ENCODE results near the gene TMEM266. TPM values are rescaled to one million over a fixed set of nuclear protein-coding genes. Genes with fewer than 3 reads are reported as not detected.

Gene TMEM266
- total and polyA plus RNA-seq, 8 donors: 0.35 to 2.8 (median 1.3) TPM; not detected in 4

DNA sequence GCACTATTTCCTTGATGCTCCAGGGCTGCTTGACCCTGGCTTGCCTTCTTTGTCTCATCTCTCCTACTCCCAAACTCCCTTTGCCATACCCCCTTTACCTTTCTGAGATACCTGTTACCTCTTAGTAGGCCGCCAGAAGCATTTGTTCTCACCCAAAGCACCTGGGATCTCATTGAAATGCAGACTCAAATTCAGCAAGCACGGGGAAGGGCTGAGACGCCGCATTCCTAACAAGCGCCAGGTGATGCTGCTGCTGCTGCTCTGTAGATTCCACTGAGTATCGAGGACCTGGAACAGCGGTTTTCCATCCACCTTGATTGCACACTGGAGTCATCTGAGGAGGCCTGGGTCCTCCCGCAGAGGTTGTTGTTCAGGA lies 91.8 kb downstream of the TMEM266 start:
- H3K4me1 ChIP-seq: peaks cover 17 to 39% (median 24%) of the 10 kb centered on the region in 4 donors
- TF ChIP-seq POLR2AphosphoS5 (IDR thresholded peaks at IDR 0.05): no peak
- no peak for TF ChIP-seq EP300 (IDR thresholded peaks at IDR 0.05)
- no peak for TF ChIP-seq POLR2A (IDR thresholded peaks at IDR 0.05)
- TF ChIP-seq, protein P1, sequence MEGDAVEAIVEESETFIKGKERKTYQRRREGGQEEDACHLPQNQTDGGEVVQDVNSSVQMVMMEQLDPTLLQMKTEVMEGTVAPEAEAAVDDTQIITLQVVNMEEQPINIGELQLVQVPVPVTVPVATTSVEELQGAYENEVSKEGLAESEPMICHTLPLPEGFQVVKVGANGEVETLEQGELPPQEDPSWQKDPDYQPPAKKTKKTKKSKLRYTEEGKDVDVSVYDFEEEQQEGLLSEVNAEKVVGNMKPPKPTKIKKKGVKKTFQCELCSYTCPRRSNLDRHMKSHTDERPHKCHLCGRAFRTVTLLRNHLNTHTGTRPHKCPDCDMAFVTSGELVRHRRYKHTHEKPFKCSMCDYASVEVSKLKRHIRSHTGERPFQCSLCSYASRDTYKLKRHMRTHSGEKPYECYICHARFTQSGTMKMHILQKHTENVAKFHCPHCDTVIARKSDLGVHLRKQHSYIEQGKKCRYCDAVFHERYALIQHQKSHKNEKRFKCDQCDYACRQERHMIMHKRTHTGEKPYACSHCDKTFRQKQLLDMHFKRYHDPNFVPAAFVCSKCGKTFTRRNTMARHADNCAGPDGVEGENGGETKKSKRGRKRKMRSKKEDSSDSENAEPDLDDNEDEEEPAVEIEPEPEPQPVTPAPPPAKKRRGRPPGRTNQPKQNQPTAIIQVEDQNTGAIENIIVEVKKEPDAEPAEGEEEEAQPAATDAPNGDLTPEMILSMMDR (IDR thresholded peaks at IDR 0.05): no peak
- peaks cover 0 to 13% (median 0%) of the 10 kb centered on the region in 3 donors for H3K27me3 ChIP-seq
- H3K27ac ChIP-seq: no peak overlapping the region
- H3K4me3 ChIP-seq: no peak overlapping the region
- H3K9me3 ChIP-seq: no peaks in the 10 kb centered on the region
- WGBS, 5 donors: 93 to 96% (median 95%) methylated on average over 8 of the region's 8 CpGs
- no peak for DNase-seq
- no peaks in the 10 kb centered on the region for H3K36me3 ChIP-seq
- intact Hi-C loops (cut with DNase I; ENCODE audit: low total_unique reads): no loop called here

DNA sequence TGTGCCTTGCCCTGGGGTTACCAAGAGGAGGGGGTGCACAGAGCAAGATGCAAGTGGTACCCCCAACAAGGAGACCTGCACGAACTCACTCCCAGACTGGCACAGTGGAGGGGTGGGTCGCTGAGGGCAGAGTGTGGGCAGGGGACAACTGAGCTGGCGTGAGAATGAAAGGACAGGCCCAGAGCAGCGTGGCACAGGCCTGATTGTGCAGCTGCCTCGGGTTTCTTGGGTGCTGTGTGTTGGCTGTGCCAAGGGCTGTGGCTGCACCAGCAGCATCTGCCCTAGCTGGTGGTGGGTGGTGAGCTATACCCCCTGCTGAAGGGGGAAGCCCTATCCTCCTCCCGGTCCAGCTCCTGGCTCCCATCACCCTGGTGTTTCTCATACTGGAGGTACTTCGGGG lies 92.4 kb downstream of the TMEM266 start:
- Histone ChIP-seq H3K27me3 (peaks cover 0 to 7% (median 0%) of the 10 kb centered on the region in 3 donors), H3K9me3 (no peaks in the 10 kb centered on the region), H3K27ac (no peak overlapping the region), H3K4me1 (peaks cover 17 to 39% (median 24%) of the 10 kb centered on the region in 4 donors), H3K4me3 (no peak overlapping the region), H3K36me3 (no peaks in the 10 kb centered on the region)
- intact Hi-C loops (cut with DNase I; ENCODE audit: low total_unique reads): no loop called here
- WGBS, 5 donors: 84 to 97% (median 86%) methylated on average over 7 of the region's 7 CpGs
- no peak for DNase-seq
- TF ChIP-seq POLR2A (IDR thresholded peaks at IDR 0.05) (no peak), POLR2AphosphoS5 (IDR thresholded peaks at IDR 0.05) (no peak), EP300 (IDR thresholded peaks at IDR 0.05) (no peak)
- TF ChIP-seq, protein P1 (IDR thresholded peaks at IDR 0.05): no peak

DNA sequence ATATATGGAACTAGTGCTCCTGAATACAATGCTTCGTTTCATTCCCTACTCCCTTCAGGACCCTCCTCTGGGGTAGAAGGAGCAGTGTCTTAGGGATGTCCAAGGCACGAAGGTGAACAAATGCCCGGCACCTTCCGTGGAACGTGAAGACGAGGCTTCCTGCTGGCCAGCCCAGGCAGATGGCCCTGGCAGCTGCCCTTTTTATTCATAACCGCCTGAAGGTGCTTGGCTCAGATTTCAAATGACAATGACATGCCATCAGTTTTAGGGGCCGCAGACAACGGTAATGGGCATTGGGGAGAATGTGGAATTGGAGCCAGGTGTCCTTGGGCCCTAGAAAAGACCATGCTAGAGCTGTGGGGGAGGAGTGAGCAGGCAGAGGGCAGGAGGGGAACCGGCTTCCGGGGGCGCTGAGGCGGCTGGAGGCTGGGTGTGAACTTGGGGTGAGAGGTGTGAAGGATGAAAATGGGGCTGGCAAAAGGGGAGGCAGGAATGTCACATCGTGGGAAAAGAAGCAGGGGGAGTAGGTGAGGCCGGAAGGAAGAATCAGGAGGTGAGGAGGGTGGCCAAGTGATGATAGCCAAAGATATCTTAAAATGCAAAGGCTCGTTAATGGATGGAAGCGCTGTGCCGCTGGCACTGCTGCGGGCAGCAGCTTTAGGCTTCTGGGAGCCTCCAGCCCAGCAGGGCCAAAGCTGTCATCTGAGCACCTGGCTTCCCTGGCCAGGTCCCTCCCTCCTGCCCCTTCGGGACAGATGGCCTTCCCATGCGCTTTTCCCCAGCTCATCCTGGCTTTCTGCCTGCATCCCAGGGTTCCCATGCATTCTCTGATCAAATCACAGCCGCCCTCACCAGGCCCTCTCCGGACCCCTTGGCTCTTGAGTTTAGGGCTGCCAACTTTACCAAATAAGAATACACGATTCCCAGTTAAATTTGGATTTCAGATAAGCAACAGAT lies 93.7 kb downstream of the TMEM266 start:
- Histone ChIP-seq H3K4me3 (no peak overlapping the region), H3K27ac (no peak overlapping the region), H3K36me3 (no peaks in the 10 kb centered on the region), H3K9me3 (no peaks in the 10 kb centered on the region), H3K27me3 (no peaks in the 10 kb centered on the region), H3K4me1 (peaks cover 14 to 29% (median 18%) of the 10 kb centered on the region in 4 donors)
- intact Hi-C loops (cut with DNase I; ENCODE audit: low total_unique reads): no loop called here
- no peak for DNase-seq
- 75 to 82% (median 81%) methylated on average over 24 of the region's 24 CpGs for WGBS, 5 donors
- TF ChIP-seq POLR2A (IDR thresholded peaks at IDR 0.05): no peak
- no peak for TF ChIP-seq EP300 (IDR thresholded peaks at IDR 0.05)
- no peak for TF ChIP-seq POLR2AphosphoS5 (IDR thresholded peaks at IDR 0.05)
- TF ChIP-seq, protein P1 (IDR thresholded peaks at IDR 0.05): no peak

DNA sequence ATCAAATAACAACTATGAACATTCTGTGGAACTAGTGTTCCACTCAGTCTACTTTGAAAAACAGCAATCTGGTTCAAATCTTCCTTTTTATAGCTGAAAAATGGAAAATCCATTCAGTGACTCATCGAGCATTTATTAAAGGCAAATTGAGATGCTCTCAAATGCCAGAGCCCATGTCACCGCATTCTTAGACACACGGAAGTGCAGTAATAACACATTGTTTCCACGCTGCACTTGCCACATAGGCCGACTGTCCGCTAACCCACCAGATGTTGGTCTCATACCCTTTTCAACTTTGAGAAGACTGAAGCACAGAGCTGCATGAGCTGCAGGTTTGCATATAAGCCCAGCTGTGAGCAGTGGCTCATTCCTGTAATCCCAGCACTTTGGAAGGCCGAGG lies 95.9 kb downstream of the TMEM266 start:
- DNase-seq: no peak
- intact Hi-C loops (cut with DNase I; ENCODE audit: low total_unique reads): no loop called here
- WGBS, 5 donors: 86 to 94% (median 92%) methylated on average over 7 of the region's 7 CpGs
- no peaks in the 10 kb centered on the region for H3K36me3 ChIP-seq
- H3K4me3 ChIP-seq: no peak overlapping the region
- no peaks in the 10 kb centered on the region for H3K9me3 ChIP-seq
- H3K4me1 ChIP-seq: peaks cover 6 to 9% (median 7%) of the 10 kb centered on the region in 4 donors
- no peaks in the 10 kb centered on the region for H3K27me3 ChIP-seq
- no peak overlapping the region for H3K27ac ChIP-seq
- TF ChIP-seq EP300 (IDR thresholded peaks at IDR 0.05) (no peak), POLR2AphosphoS5 (IDR thresholded peaks at IDR 0.05) (no peak), POLR2A (IDR thresholded peaks at IDR 0.05) (no peak)
- TF ChIP-seq, protein P1 (IDR thresholded peaks at IDR 0.05): no peak

Data from stomach (tissue), 9 donors.